Measurements from ENCODE around the gene TUBB4A. TPM values are rescaled to one million over a fixed set of nuclear protein-coding genes. Genes with fewer than 3 reads are reported as not detected.

Gene TUBB4A
- total and polyA plus RNA-seq, 10 of the 15 experiments (the other 5 are each of a cell fraction or from before 2014, with no cell fraction given): 0.29 to 22.4 (median 3.8) TPM

DNA sequence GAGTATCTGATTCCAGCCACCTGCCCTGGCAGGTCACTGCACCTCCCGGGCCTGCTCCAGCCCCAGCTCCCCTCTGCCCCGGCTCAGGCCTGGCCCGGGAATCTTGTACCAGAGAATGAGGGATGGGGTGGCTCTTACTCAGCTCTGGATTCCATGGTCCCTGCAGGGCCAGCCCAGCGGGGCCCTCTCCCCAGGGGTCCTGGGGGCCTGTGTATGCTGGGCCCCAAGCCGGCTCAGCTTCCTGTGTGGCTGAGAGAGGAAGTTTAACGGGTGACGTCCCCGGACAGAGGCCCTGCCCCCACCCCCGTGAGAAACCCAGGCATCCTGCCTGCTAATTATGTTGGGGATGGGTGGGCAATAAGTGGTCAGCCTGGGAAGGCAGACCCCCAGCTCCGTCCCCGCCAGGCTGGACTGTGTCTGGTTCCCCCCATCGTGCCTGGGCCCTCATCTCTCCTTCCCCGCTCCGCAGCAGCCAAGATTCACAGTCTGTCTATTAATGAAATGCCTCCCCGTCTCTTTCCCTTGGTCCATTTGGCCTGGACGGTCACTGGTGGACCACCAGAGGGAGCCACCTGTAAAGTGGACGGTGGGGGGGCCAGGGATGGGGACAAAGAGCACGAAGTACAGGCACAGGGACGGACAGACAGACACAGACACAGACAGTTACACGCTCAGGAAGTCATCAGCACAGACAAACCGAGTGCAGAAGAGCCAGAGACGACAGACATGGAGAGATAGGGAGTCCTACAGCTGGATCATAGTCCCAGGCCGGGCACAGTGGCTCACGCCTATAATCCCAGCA is 20.4 kb downstream of the TUBB4A start, which contains the start of gene DENND1C (continued):
- TF ChIP-seq, protein P1, sequence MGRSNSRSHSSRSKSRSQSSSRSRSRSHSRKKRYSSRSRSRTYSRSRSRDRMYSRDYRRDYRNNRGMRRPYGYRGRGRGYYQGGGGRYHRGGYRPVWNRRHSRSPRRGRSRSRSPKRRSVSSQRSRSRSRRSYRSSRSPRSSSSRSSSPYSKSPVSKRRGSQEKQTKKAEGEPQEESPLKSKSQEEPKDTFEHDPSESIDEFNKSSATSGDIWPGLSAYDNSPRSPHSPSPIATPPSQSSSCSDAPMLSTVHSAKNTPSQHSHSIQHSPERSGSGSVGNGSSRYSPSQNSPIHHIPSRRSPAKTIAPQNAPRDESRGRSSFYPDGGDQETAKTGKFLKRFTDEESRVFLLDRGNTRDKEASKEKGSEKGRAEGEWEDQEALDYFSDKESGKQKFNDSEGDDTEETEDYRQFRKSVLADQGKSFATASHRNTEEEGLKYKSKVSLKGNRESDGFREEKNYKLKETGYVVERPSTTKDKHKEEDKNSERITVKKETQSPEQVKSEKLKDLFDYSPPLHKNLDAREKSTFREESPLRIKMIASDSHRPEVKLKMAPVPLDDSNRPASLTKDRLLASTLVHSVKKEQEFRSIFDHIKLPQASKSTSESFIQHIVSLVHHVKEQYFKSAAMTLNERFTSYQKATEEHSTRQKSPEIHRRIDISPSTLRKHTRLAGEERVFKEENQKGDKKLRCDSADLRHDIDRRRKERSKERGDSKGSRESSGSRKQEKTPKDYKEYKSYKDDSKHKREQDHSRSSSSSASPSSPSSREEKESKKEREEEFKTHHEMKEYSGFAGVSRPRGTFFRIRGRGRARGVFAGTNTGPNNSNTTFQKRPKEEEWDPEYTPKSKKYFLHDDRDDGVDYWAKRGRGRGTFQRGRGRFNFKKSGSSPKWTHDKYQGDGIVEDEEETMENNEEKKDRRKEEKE (IDR thresholded peaks at IDR 0.05): no peak
- peak; percentile 43 to 56; a peak in 2 of 4 replicates for TF ChIP-seq BHLHE40 (IDR thresholded peaks at IDR 0.05; ENCODE audit: borderline replicate concordance in 1 of 2, low read depth in 2 of 2, low read length in 1 of 2)
- no peak for TF ChIP-seq SIX5 (IDR thresholded peaks at IDR 0.05; ENCODE audit: low read depth, low read length, severe bottlenecking)
- no peak for TF ChIP-seq TCF7 (IDR thresholded peaks at IDR 0.05; ENCODE audit: borderline replicate concordance)
- TF ChIP-seq, protein P2, sequence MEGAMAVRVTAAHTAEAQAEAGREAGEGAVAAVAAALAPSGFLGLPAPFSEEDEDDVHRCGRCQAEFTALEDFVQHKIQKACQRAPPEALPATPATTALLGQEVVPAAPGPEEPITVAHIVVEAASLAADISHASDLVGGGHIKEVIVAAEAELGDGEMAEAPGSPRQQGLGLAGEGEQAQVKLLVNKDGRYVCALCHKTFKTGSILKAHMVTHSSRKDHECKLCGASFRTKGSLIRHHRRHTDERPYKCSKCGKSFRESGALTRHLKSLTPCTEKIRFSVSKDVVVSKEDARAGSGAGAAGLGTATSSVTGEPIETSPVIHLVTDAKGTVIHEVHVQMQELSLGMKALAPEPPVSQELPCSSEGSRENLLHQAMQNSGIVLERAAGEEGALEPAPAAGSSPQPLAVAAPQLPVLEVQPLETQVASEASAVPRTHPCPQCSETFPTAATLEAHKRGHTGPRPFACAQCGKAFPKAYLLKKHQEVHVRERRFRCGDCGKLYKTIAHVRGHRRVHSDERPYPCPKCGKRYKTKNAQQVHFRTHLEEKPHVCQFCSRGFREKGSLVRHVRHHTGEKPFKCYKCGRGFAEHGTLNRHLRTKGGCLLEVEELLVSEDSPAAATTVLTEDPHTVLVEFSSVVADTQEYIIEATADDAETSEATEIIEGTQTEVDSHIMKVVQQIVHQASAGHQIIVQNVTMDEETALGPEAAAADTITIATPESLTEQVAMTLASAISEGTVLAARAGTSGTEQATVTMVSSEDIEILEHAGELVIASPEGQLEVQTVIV (IDR thresholded peaks at IDR 0.05; ENCODE audit: borderline replicate concordance, partially characterized antibody): no peak
- TF ChIP-seq SMARCA5 (IDR thresholded peaks at IDR 0.05): peak; percentile 64; the same call in 1 of the 2 replicates
- TF ChIP-seq, protein P3, sequence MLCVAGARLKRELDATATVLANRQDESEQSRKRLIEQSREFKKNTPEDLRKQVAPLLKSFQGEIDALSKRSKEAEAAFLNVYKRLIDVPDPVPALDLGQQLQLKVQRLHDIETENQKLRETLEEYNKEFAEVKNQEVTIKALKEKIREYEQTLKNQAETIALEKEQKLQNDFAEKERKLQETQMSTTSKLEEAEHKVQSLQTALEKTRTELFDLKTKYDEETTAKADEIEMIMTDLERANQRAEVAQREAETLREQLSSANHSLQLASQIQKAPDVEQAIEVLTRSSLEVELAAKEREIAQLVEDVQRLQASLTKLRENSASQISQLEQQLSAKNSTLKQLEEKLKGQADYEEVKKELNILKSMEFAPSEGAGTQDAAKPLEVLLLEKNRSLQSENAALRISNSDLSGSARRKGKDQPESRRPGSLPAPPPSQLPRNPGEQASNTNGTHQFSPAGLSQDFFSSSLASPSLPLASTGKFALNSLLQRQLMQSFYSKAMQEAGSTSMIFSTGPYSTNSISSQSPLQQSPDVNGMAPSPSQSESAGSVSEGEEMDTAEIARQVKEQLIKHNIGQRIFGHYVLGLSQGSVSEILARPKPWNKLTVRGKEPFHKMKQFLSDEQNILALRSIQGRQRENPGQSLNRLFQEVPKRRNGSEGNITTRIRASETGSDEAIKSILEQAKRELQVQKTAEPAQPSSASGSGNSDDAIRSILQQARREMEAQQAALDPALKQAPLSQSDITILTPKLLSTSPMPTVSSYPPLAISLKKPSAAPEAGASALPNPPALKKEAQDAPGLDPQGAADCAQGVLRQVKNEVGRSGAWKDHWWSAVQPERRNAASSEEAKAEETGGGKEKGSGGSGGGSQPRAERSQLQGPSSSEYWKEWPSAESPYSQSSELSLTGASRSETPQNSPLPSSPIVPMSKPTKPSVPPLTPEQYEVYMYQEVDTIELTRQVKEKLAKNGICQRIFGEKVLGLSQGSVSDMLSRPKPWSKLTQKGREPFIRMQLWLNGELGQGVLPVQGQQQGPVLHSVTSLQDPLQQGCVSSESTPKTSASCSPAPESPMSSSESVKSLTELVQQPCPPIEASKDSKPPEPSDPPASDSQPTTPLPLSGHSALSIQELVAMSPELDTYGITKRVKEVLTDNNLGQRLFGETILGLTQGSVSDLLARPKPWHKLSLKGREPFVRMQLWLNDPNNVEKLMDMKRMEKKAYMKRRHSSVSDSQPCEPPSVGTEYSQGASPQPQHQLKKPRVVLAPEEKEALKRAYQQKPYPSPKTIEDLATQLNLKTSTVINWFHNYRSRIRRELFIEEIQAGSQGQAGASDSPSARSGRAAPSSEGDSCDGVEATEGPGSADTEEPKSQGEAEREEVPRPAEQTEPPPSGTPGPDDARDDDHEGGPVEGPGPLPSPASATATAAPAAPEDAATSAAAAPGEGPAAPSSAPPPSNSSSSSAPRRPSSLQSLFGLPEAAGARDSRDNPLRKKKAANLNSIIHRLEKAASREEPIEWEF (IDR thresholded peaks at IDR 0.05; ENCODE audit: insufficient replicate concordance, low read depth, low read length): no peak
- TF ChIP-seq GATAD2B (conservative IDR thresholded peaks at IDR 0.05; ENCODE audit: low read depth): peak; percentile 65; the same call in 1 of the 2 replicates
- TF ChIP-seq, protein P4, sequence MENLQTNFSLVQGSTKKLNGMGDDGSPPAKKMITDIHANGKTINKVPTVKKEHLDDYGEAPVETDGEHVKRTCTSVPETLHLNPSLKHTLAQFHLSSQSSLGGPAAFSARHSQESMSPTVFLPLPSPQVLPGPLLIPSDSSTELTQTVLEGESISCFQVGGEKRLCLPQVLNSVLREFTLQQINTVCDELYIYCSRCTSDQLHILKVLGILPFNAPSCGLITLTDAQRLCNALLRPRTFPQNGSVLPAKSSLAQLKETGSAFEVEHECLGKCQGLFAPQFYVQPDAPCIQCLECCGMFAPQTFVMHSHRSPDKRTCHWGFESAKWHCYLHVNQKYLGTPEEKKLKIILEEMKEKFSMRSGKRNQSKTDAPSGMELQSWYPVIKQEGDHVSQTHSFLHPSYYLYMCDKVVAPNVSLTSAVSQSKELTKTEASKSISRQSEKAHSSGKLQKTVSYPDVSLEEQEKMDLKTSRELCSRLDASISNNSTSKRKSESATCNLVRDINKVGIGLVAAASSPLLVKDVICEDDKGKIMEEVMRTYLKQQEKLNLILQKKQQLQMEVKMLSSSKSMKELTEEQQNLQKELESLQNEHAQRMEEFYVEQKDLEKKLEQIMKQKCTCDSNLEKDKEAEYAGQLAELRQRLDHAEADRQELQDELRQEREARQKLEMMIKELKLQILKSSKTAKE (IDR thresholded peaks at IDR 0.05; ENCODE audit: low read depth, poor library complexity, severe bottlenecking): no peak
- TF ChIP-seq, protein P5, sequence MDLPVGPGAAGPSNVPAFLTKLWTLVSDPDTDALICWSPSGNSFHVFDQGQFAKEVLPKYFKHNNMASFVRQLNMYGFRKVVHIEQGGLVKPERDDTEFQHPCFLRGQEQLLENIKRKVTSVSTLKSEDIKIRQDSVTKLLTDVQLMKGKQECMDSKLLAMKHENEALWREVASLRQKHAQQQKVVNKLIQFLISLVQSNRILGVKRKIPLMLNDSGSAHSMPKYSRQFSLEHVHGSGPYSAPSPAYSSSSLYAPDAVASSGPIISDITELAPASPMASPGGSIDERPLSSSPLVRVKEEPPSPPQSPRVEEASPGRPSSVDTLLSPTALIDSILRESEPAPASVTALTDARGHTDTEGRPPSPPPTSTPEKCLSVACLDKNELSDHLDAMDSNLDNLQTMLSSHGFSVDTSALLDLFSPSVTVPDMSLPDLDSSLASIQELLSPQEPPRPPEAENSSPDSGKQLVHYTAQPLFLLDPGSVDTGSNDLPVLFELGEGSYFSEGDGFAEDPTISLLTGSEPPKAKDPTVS (IDR thresholded peaks at IDR 0.05; ENCODE audit: low read depth, low read length): no peak
- TF ChIP-seq MEF2B (IDR thresholded peaks at IDR 0.05; ENCODE audit: partially characterized antibody, poor library complexity, severe bottlenecking): peak; percentile 69
- no peak; the same call in 1 of the 2 replicates for TF ChIP-seq HDGF (IDR thresholded peaks at IDR 0.05)

All from GM12878 (cell line).